Adrenal gland (tissue), 5 donors: ENCODE results near the gene VEZF1.

Source experiments
- CTCF ChIP-seq, 6 experiments: fragments of 450-650 bp in 4 of 6; fragments of 200-600 bp in 2 of 6; sonication (generic) in 1 of 6; IDR thresholded peaks; 1 replicate in 5 of 6; 2 replicates in 1 of 6; pipeline versions ENCODE4 v1.5.1 to v1.8.0; 2016 to 2021; ENCODE audit warnings: antibody characterized with exemption in 6 of 6, mild to moderate bottlenecking in 2 of 6, moderate library complexity in 1 of 6
- POLR2A ChIP-seq, 2 donors: fragments of 450-650 bp; IDR thresholded peaks; one replicate each; pipeline ENCODE4 v1.6.1; 2017; ENCODE audit warnings: antibody characterized with exemption in 2 of 2, mild to moderate bottlenecking in 2 of 2, moderate library complexity in 1 of 2
- donor health status: DM: no; HTN: no; CAD: no.

- TF ChIP-seq CTCF (IDR thresholded peaks at IDR 0.05) (no peak), POLR2A (IDR thresholded peaks at IDR 0.05) (no peak)
Measured at GRCh38 chr17:57949649-57950048, 38.4 kb downstream of the VEZF1 start.
